Activated CD4-positive, alpha-beta T cell treated with anti-CD3 and anti-CD28 coated beads, Interleukin-2, amount 50 U/mL, for 4 hours (primary cell): Measurements from ENCODE around the gene PRAME.
"Not testable (repeated sequence)": the region's sequence is repeated elsewhere in the genome, so short reads cannot be mapped to it uniquely, and the experiment has no call there.

Experiments used
- DNase-seq, 2 experiments: peaks; one replicate each; pipeline ENCODE4 v3.0.0-alpha.2; 2020

Gene PRAME

DNA sequence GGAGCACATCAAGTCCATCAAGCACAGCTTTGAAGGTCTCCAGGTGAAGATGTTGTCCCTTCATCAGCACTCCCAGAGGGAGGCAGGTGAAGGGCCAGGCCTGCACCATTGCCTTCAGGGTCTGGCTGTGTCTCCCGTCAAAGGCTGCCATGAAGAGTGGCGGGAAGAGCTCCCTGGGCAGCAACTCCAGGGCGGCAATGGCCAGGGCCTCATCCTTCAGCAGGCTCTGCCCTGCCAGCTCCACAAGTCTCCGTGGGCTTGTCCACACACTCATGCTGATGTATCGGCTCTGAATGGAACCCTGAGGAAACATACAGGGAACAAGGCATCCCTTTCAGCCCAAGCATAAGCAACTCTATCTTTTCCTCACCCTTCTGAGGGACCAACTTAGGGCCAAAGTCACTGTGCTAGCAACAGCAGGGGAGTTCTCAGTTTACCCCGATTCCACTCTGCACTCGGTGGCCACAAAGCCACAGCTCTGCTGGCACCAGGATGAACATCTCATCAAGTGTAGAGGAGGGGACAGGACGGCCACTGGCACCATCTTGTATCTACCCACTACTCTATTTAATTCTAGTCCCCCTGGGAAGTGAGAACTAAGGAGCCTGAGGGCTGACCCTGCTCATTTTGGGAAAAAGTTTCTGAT is 8.2 kb downstream of the PRAME start:
- DNase-seq: no peak

DNA sequence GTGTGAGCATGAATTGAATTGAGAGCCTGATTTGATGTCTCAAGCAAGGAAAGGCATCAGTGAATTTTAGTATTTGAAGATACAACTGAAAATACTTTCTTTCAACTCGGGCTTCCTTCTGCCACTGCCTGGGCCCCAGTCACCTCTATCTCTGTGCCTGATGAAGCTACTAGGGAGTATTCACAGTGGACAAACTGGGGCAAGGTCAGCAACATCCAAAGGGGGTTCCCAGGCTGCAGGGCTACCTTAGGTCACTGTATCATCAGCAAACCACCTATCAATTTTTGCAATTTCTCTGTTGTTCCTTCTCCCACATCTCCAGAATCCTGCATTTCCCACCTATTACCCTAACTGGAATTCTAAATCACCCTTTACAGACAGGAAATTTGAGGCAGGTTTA is 10.2 kb downstream of the PRAME start:
- DNase-seq: no peak

DNA sequence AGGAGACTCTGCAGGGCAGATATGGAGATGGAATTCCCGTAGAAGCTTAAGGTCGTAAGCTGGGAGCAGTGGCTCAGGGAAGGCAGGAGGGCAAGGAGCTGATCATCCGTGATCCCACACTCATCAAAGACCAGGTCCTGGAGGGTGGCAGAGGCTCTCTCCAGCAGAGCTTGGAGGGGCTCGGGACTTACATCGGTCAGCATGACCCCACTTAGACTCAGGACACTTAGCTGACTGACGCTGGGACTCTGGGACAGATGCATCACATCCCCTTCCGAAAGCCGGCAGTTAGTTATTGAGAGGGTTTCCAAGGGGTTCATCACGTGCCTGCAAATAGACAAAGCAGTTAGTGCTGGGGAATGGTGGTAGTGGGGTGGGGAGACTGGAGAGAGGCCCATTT is 10.7 kb downstream of the PRAME start:
- DNase-seq: no peak

DNA sequence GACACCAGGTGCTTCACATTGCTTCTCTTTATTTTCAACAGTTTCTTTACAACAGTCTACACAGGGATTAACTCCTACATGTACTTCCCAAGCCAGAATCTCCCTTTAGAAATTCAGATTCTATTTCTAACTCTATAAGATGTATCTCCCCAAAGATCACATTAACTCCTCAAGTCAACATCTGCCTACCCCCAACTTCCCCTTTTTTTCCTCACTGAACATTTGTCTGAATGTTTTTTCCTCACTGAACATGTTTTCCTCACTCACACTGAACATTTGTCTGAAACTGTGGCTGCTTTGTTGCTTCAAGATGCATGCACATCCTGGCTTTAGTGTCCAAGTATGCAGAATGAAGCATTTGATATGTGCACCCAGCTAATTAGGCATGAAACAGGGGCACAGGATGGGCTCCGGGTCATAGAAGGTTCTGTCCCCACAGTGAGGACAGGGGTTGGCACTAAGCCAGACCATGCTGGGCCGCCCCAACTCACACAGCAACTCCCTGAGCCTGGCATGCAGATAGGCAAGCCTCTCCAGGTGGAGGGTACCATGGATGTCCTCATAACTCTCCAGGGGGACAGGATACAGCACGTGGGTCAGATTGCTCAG is 11.3 kb downstream of the PRAME start:
- DNase-seq: no peak

DNA sequence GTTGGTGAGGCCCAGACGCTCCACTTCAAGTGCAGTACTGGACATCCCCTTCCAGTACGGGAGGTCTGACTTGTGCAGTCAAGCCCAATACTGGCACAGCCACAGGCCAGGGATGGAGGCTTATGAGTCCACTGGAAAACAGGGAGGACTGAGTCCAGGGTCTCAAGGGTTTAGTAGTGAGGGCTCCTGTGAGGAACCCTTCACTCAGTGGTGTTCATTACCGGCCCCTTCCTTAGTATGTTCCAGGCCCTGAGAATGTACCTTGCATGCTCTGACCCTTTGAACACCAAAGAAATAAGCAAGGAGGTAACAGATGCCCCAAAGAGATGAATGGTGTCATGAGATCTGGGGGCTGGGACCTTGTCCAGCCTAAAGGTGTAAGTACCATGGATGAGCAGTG is 11.8 kb downstream of the PRAME start:
- no peak for DNase-seq

DNA sequence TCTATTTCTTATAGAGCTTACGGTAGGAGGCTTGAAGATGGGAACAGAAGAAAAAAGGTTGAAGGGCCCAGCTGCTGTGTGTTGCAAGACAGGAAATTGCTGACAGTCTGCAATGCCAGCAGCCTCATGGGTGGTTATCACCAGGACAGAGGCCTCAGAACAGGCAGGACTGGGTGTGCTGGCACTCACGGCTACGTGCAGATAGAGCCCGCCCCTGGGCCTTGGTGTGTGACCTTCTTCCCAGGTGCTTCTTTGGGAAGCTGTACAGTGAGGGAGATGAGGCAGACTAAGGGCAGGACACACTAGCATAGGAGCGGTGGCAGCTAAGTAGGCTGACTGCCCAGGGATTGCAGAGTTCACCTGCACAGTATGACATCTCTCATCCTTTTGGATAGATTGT is 12.6 kb downstream of the PRAME start:
- no peak for DNase-seq

DNA sequence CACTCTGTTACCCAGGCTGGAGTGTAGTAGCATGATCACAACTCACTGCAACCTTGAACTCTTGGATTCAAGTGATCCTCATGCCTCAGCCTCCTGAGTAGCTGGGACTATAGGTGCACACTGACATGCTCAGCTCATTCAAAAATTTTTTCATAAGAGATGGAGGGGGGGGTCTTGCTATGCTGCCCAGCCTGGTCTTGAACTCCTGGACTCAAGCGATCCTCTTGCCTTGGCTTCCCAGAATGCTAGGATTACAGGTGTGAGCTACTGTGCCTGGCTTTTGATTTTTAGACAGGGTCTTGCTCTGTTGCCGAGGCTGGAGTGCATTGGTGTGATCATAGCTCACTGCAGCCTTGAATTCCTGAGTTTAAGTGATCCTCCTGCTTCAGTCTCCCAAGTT is 14.0 kb downstream of the PRAME start:
- no peak for DNase-seq

DNA sequence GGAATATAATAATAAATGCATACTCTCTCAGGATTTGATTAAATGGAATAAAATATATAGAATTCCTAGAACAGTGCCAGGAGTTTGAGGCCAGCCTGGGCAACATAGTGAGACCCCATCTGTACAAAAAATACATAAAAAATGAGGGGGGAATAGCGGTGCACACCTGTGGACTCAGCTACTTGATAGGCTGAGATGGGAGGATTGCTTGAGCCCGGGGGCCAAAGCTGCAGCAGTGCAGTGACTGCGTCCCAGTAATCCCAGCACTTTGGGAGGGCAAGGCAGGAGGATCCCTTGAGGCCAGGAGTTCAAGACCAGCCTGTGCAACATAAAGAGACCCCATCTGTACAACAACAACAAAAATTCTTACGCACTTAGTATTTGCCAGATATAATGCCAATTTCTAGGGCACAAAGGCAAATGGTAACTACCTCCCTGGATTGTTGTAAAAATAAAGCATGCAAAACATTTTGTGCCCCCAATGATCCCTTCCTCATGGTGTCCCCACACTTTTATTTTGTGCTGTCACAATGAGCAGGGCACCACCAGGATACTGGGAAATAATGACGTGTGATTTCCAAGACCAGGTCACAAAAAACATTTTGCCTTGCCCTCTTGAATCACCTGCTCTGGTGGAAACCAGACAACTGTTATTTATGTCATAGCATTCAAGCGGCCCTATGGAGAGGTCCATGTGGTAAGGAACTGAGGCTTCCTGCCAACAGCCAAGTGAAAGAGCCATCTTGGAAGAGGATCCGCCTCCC is 20.7 kb downstream of the PRAME start:
- no peak for DNase-seq

DNA sequence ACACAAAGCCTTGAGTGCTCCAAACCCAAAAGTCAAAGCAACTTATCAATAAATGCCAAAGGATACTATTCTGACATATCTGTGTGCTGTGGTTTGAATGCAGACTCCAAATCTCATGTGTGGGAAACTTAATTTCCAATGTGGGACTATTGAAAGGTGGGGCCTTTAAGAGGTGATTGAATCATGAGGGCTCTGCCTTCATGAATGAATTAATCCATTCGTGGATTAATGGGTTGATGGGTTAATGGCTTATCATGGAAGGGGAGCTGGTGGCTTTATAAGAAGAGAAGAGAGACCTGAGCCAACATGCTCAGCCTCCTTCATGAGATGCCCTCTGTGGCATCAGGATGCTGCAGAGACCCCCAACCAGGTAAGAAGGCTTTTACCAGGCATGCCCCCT is 22.1 kb downstream of the PRAME start:
- DNase-seq: no peak

DNA sequence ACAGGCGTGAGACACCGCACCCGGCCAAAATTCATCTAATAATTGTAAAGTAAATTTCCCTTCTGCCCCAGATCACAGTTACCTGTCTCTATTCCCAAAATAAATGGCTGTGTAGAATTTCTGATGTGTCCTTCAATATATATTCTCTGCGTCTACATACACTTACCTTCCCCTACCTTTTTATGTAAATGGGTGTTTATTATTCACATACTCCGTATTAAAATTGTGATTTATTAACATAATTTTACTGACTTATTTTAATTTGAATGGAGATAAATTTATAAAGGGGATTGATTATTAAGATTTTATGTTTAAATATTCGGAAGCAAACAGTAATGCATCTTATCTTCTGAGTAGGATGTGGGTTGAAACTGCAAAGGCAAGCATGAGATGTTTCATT is 22.6 kb downstream of the PRAME start:
- no peak for DNase-seq

DNA sequence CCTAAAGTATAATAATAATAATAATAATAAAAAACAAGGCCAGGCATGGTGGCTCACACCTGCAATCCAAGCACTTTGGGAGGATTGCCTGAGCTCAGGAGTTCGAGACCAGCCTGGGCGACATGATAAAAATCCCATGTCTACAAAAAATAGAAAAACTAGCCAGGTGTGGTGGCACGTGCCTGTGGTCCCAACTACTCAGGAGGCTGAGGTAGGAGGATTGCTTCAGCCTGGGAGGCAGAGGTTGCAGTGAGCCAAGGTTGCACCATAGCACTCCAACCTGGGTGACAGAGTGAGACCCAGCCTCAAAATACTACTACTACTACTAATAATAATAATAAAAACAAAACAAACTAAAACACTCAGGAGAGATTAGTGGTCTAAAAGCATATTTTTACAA is 23.4 kb downstream of the PRAME start:
- no peak for DNase-seq

DNA sequence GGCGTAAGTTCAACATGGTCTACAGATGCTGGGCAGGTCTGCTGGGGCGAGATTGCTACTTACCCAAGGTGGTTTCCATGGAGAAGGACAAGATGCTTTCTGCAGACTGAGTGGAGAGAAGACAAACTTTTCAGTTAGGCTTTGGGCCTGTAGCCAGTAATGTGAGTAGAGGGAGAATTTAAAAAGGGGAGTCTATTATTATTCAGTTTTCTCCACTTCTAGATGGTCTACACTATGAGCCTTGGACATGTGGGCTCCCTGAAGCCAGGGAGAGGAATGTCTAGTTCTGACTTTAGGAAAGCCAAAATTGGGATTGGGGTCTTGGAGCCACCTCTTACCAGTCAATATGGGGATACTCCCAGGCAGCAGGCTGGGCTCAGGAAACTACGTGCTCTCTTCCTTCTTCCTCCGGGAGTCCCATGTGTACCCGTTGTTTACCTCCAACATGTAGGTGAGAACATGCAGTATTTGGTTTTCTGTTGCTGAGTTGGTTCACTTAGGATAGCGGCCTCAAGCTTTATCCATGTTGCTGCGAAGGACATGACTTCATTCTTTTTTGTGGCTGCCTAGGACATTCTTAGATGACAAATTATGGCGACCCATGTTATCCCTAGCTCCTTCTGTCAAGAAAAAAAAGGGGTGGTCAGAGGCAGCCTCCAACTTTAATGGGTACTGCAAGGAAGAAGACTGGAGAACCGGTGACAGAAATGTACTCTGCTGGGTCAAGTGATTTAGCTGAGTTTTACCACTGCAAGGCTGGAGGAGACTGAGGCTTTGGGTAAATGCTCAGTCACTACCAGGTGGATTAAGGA is 24.3 kb downstream of the PRAME start:
- no peak for DNase-seq

DNA sequence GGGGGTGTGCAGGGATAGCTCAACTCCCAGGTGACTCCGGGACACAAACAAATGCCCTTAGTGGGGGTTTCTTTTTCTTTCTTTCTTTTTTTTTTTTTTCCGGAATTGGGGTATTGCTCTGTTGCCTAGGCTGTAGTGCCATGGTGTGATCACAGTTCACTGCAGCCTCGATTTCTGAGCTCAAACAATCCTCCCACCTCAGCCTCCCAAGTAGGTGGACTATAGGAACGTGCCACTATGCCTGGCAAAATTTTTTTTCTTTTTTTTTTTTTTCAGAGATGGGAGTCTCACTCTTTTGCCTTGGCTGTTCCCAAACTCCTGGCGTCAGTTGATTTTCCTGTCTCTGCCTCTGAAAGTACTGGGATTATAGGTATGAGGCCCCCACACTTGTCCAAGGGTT is 25.2 kb downstream of the PRAME start:
- no peak for DNase-seq

DNA sequence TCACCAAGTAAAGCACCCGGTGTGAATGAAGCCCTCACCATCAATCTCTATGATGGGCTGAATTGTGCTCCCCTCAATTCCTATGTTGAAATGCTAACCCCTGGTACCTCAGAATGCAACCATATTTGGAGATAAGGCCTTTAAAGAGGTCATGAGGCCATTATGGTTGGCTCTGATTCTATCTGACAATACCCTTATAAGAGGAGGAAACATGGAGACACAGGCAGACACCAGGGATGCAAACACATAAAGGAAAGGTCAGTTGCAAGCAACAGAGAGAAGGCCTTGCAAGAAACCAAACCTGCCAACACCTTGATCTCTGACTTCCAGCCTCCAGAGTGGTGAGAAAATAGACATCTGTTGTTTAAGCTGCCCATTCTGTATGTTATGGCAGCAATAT is 25.6 kb downstream of the PRAME start:
- no peak for DNase-seq

DNA sequence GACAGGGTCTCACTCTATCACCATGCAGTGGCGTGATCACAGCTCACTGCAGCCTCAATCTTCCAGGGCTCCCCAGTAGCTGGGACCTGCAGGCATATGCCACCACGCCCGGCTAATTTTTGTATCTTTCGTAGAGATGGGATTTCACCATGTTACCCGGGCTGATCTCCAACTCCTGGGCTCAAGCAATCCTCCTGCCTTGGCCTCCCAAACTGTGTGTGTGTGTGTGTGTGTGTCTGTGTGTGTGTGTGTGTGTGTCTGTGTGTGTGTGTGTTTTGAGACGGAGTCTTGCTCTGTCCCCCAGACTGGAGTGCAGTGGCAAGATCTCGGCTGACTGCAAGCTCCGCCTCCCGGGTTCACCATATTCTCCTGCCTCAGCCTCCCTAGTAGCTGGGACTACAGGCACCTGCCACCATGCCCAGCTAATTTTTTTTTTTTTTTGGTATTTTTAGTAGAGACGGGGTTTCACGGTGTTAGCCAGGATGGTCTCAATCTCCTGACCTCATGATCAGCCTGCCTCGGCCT is 26.5 kb downstream of the PRAME start:
- not testable (repeated sequence) for DNase-seq

DNA sequence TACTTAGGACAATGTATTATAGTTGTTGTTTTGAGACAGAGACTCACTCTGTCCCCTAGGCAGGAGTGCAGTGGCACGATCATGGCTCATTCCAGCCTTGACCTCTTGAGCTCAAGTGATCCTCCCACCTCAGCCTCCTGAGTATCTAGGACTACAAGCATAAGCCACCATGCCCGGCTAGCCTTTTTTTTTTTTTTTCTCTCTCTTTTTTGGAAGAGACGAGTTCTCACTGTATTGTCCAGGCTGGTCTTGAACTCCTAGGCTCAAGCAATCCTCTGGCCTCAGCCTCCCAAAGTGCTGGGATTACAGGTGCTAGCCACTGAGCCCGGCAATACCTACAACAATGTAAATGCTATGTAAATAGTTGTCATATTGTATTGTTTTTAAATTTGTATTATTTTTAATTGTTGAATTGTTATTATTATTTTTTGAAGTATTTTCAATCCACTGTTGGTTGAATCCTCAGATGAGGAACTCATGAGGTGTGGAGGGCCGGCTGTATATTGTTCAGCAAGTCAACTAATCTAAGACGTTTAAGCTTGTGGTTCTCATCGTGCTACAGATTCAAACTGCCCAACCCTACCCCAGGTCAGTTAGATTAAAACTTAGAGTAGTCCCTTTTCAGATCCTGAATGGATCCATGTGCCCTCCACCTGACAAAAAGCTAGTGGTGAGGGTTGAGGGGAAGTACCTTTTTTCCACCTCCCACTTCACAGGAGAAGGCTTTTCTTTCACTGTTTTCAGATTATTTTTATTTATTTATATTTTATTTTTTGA is 27.1 kb downstream of the PRAME start:
- DNase-seq: no peak

DNA sequence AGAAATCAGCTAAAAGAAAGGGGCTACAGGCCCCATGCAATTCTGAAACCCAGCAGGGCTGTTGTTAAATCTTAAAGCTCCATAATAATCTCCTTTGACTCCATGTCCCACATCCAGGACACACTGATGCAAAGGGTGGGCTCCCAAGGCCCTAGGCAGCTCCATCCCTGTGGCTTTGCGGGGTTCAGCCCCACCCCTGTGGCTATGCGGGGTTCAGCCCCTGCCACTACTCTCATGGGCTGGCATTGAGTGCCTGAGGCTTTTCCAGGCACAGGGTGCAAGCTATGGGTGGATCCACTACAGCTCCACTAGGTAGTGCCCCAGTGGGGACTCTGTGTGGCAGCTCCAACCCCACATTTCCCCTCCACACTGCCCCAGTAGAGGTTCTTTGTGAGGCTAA is 30.3 kb downstream of the PRAME start:
- DNase-seq: no peak

DNA sequence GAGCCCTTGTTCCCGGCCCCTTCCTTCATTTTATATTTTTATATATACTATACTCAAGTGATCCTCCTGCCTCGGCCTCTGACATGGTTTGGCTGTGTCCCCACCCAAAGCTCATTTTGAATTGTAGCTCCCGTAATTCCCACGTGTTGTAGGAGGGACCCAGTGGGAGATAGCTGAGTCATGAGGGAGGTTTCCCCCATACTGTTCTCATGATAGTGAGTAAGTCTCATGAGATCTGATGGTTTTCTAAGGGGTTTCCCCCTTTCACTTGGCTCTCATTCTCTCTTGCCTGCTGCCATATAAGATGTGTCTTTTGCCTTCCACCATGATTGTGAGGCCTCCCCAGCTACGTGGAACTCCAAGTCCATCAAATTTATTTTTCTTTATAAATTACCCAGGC is 31.8 kb downstream of the PRAME start:
- no peak for DNase-seq

DNA sequence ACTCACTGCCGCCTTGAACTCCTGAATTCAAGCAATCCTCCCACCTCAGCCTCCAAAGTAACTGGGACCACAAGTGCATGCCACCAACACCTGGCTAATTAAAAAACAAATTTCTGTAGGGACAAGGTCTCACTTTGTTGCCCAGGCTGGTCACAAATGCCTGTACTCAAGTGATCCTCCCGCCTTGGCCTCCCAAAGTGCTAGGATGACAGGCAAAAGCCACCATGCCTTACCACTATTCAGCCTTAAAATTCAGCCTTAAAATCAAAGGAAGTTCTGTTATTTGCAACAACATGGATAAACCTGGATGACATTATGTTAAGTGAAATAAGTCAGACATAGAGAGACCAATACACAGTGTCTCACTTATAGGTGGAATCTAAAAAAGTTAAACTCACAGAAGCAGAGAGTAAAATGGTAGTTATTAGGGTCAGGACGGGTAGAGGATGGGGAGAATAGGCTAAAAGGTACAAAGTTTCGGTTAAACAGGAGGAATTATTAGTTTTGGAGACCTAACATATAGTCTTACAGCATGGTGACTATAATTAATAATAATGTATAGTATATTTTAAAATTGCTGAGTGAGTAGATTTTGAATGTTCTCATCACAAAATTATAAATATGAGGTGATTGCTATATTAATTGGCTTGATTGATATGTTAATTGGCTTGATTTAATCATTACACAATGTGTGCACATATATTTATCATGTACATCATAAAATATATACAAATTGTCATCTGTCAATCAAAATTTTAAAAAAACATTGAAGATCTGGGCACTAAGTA is 32.7 kb downstream of the PRAME start:
- no peak for DNase-seq

DNA sequence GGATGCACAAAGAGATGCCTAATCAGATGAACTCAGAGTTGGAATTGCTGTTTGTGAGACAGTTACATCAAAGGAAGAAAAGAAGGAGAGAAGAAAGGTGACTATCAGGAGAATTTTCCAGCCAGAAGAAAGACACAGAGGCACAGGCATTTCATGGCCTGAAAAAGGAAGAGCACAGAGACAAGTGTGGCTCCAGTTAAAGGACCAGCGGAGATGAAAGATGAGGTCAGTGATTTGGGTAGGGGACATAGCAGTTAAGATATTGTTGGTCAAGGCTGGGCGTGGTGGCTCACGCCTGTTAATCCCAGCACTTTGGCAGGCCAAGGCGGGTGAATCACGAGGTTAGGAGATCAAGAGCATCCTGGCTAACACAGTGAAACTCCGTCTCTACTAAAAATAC is 35.6 kb downstream of the PRAME start:
- DNase-seq: no peak

DNA sequence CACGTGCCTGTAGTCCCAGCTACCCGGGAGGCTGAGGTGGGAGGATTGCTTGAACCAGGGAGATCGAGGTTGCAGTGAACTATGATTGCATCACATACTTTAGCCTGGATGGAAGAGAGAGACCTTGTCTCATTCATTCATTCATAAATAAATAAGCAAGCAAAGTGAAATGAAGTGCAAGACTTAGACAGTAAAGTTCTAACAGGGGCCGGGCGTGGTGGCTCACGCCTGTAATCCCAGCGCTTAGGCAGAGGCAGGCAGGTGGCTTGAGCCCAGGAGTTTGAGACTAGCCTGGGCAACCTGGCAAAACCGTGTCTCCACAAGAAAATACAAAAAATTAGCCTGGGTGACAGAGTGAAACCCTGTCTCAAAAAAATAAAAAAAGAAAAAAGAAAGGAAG is 37.4 kb downstream of the PRAME start:
- DNase-seq: no peak
